Hepatocyte (in vitro differentiated cells): Measurements from ENCODE around the gene GUCY2D. TPM values are rescaled to one million over a fixed set of nuclear protein-coding genes. Genes with fewer than 3 reads are reported as not detected.

Experiments
- DNase-seq: peaks from one replicate; pipeline ENCODE4 v3.0.0-alpha.2; 2016; ENCODE audit warnings: low spot score
- H2AFZ ChIP-seq: fragments of 200-600 bp; sonication (generic); 2 replicates; pipeline ENCODE4 v1.6.0; 2016; ENCODE audit warnings: antibody characterized with exemption, mild to moderate bottlenecking
- H3K27ac ChIP-seq: fragments of 200-600 bp; sonication (generic); 2 replicates; pipeline ENCODE4 v1.5.1; 2016; ENCODE audit warnings: mild to moderate bottlenecking
- H3K27me3 ChIP-seq: fragments of 200-600 bp; sonication (generic); 2 replicates; pipeline ENCODE4 v1.6.1; 2016
- H3K36me3 ChIP-seq: fragments of 200-600 bp; sonication (generic); replicated peaks from 2 replicates; pipeline ENCODE4 v1.5.1; 2016; ENCODE audit warnings: low read depth; ENCODE audit not compliant: insufficient read depth
- H3K4me1 ChIP-seq: fragments of 200-600 bp; sonication (generic); 2 replicates; pipeline ENCODE4 v1.5.1; 2016; ENCODE audit warnings: mild to moderate bottlenecking, moderate library complexity; ENCODE audit not compliant: insufficient read depth
- H3K4me2 ChIP-seq: fragments of 200-600 bp; sonication (generic); 2 replicates; pipeline ENCODE4 v1.6.0; 2016
- H3K4me3 ChIP-seq: fragments of 200-600 bp; sonication (generic); 2 replicates; pipeline ENCODE4 v1.5.1; 2016; ENCODE audit warnings: mild to moderate bottlenecking
- H3K79me2 ChIP-seq: fragments of 200-600 bp; sonication (generic); 2 replicates; pipeline ENCODE4 v1.6.0; 2017; ENCODE audit warnings: mild to moderate bottlenecking
- H3K9me2 ChIP-seq: fragments of 200-600 bp; sonication (generic); replicated peaks from 2 replicates; pipeline ENCODE4 v1.6.0; 2017; ENCODE audit warnings: mild to moderate bottlenecking; ENCODE audit not compliant: insufficient read depth
- H3K9me3 ChIP-seq: fragments of 200-600 bp; sonication (generic); 2 replicates; pipeline ENCODE4 v1.5.1; 2016; ENCODE audit warnings: low read depth, mild to moderate bottlenecking
- H4K20me1 ChIP-seq: fragments of 200-600 bp; sonication (generic); 2 replicates; pipeline ENCODE4 v1.6.0; 2016; ENCODE audit warnings: mild to moderate bottlenecking; ENCODE audit not compliant: insufficient read depth, poor library complexity, severe bottlenecking
- CTCF ChIP-seq: fragments of 200-600 bp; sonication (generic); IDR thresholded peaks from 2 replicates; pipeline ENCODE4 v1.5.1; 2016; ENCODE audit warnings: antibody characterized with exemption, mild to moderate bottlenecking; ENCODE audit not compliant: poor library complexity
- EZH2 ChIP-seq: fragments of 200-600 bp; sonication (generic); IDR thresholded peaks from 2 replicates; pipeline ENCODE4 v1.6.1; 2016; ENCODE audit warnings: antibody characterized with exemption, mild to moderate bottlenecking, borderline replicate concordance
- EZH2phosphoT487 ChIP-seq: fragments of 200-600 bp; sonication (generic); IDR thresholded peaks from one replicate; pipeline ENCODE4 v1.6.1; 2018; ENCODE audit warnings: antibody characterized with exemption, mild to moderate bottlenecking, low read depth, moderate library complexity; ENCODE audit not compliant: unreplicated experiment, severe bottlenecking
- WGBS: methylation state at CpG from one replicate; pipeline ENCODE4 v1.1.6; 2016; ENCODE audit warnings: low lambda C conversion rate; ENCODE audit errors: missing lambda C conversion rate; 5-methylcytosine and 5-hydroxymethylcytosine counted together
- polyA plus RNA-seq: library from polyadenylated mRNA; unstranded; fragments of >200 nt; fragmentation: Nextera tagmentation; extraction: Ambion mirVana; gene quantifications from 2 replicates; pipeline ENCODE4 v1.2.1, GENCODE V29; 2016
- total RNA-seq: library from RNA; depleted of rRNA; stranded (reverse); fragments of >200 nt; gene quantifications from 2 replicates; pipeline ENCODE4 v1.2.3, GENCODE V29; 2014

Gene GUCY2D
- total and polyA plus RNA-seq, 2 experiments from 2014 or later: 1.6 TPM; not detected in 1

- H3K79me2 ChIP-seq: no peaks in the 10 kb centered on the region
- no peaks in the 10 kb centered on the region for H4K20me1 ChIP-seq
- no peak overlapping the region for H3K4me3 ChIP-seq
- DNase-seq: no peak
- H3K4me1 ChIP-seq: peaks cover 3% of the 10 kb centered on the region
- H3K4me2 ChIP-seq: no peak overlapping the region
- no peak overlapping the region for H2AFZ ChIP-seq
- no peaks in the 10 kb centered on the region for H3K36me3 ChIP-seq
- TF ChIP-seq EZH2: no peak
- TF ChIP-seq CTCF: no peak
- TF ChIP-seq EZH2phosphoT487: no peak
- H3K27me3 ChIP-seq: peaks cover 31% of the 10 kb centered on the region
- H3K27ac ChIP-seq: no peak overlapping the region
- H3K9me3 ChIP-seq: no peaks in the 10 kb centered on the region
- WGBS: 100% methylated on average over 5 of the region's 5 CpGs
- H3K9me2 ChIP-seq: no peaks in the 10 kb centered on the region
Measured at GRCh38 chr17:8007836-8008235, 5.4 kb downstream of the GUCY2D start.

- TF ChIP-seq EZH2 (no peak), EZH2phosphoT487 (no peak), CTCF (no peak)
- Histone ChIP-seq H3K4me1 (peaks cover 10% of the 10 kb centered on the region), H3K4me3 (no peak overlapping the region), H3K79me2 (no peaks in the 10 kb centered on the region), H3K9me2 (no peaks in the 10 kb centered on the region), H3K27me3 (no peaks in the 10 kb centered on the region), H3K9me3 (no peaks in the 10 kb centered on the region), H3K27ac (no peak overlapping the region), H2AFZ (no peak overlapping the region), H4K20me1 (no peaks in the 10 kb centered on the region), H3K4me2 (no peak overlapping the region), H3K36me3 (no peaks in the 10 kb centered on the region)
- DNase-seq: no peak
- 91% methylated on average over 15 of the region's 15 CpGs for WGBS
Measured at GRCh38 chr17:8012045-8012580, 9.7 kb downstream of the GUCY2D start.

- Histone ChIP-seq H3K4me1 (peaks cover 20% of the 10 kb centered on the region), H3K27ac (no peak overlapping the region), H2AFZ (no peak overlapping the region), H3K9me2 (no peaks in the 10 kb centered on the region), H3K27me3 (no peaks in the 10 kb centered on the region), H3K79me2 (no peaks in the 10 kb centered on the region), H3K9me3 (no peaks in the 10 kb centered on the region), H3K36me3 (no peaks in the 10 kb centered on the region), H3K4me3 (no peak overlapping the region), H3K4me2 (no peak overlapping the region), H4K20me1 (no peaks in the 10 kb centered on the region)
- TF ChIP-seq EZH2phosphoT487 (no peak), CTCF (no peak)
- no peak for DNase-seq
- 93% methylated on average over 16 of the region's 17 CpGs for WGBS
Measured at GRCh38 chr17:8012996-8013640, 10.7 kb downstream of the GUCY2D start.
